GM18502 (cell line): Measurements from ENCODE around the gene SDC3.
"Not testable (repeated sequence)": the region's sequence is repeated elsewhere in the genome, so short reads cannot be mapped to it uniquely, and the experiment has no call there.

Source experiments
- ATAC-seq: cut with Tn5 transposase; IDR thresholded peaks from one replicate; pipeline ENCODE4 v1.9.1; 2021; ENCODE audit warnings: mild to moderate bottlenecking; ENCODE audit not compliant: unreplicated experiment, poor library complexity

SDC3 gene, protein sequence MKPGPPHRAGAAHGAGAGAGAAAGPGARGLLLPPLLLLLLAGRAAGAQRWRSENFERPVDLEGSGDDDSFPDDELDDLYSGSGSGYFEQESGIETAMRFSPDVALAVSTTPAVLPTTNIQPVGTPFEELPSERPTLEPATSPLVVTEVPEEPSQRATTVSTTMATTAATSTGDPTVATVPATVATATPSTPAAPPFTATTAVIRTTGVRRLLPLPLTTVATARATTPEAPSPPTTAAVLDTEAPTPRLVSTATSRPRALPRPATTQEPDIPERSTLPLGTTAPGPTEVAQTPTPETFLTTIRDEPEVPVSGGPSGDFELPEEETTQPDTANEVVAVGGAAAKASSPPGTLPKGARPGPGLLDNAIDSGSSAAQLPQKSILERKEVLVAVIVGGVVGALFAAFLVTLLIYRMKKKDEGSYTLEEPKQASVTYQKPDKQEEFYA

DNA sequence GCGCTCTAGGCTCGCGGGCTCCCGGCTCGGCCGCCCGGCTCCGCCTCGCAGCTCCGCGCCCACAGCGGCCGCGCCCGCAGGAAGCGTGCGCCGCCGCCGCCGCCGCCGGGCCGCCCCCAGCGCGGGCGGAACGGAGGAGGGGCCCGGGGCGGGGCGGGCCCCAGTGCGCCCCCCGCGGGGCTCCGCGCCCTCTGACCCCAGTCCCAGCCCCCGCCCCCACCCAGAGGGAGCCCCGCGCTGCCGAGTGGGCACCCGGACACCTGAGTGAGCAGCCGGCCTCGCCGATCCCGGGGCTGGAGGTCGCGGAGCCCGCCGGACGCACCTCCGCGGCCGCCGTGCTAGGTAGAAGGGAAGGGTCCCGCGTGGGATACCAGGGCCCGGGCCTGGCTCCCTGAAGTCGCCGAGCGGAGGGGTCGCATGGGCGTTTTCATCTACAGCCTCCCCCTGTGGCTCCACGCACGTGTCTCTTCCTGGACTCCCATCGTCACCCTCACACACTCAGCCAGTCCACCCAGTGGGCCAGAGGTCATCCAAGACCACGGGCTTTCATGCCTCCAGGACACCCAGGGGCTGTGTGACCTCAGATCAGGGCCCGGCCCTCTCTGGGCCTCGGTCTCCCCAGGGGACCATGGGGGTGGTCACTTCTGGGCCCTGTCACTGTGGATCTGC, at the start of gene SDC3:
SDC3 (minus strand) TSS at position 63 of the 669 bp plus-strand sequence. CDS start 172 bp downstream, outside the sequence.
- ATAC-seq, result no peak

DNA sequence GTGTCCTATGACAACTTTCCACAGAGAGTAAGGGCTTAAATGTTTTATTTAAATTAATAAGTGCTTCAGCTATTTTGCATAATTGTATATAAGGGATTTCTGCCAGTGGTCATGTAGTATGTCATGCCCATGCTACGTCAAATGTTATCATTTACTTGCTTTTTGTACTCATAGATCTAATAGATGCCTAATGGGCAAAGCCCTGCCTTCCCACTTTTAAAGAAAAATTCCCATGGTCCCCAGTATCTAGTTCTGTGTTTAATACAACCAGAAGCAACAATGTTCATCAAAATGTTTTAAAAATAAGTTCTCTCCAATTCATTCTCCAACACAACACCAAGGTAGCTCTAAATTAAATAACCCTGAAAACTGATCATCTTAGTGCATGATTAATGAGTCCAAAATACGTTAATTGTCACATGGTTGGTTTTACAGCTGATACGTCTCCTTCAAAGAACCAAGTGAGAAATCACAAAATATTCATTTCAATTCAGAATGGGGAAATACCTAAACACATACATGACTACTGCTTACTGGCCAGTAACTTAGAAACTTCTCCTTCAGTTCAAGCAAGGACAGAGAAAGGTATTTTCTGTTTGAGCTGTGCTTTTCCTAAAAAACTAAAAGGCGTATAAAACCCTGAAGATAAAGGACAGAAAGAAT, 49.1 kb upstream of the SDC3 start:
- ATAC-seq, result no peak

DNA sequence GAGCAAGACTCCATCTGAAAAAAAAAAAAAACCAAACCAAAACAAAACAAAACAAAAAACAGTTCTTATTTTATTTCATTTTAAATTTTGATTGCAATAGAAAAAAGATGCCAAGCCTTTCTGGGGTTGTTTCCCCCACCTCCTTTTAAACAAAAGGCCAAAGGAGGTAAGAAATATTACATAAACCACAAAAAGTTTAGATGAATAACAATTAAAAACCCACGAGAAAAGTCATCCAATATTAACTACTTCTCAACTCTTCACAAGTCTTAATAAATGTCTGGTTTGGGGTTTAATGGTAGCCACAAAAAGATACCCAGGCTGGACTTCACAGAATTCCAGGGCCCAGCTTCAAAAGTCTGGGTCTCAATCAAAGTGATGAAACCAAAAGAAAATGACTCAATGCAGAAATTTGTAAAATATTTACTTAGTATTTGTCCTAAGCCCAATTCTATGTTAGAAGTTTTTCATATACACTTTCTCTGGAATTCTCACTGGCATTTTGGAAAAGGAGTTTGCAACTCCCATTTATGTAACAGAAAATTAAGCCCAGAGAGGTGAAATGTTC, 47.0 kb upstream of the SDC3 start:
- no peak for ATAC-seq

DNA sequence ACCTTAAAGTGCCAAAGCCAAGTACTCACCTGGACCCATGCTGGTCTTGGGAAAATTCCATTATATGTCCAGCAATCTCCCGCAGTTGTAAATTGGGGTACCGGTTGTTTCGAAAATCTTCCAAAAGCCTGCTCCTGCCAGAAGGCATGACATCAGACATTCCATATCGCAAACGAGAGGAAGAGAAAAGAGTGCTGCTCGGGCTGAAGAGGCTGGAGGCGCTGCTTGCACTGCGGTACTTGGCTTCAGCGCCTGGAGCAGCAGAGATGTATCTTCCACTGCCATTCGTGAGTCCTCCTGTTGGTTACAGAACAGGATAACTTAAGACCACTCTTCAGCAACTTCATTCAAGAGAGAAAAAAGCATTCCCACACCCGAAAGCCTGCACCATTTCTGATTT, 45.1 kb upstream of the SDC3 start:
- no peak for ATAC-seq

DNA sequence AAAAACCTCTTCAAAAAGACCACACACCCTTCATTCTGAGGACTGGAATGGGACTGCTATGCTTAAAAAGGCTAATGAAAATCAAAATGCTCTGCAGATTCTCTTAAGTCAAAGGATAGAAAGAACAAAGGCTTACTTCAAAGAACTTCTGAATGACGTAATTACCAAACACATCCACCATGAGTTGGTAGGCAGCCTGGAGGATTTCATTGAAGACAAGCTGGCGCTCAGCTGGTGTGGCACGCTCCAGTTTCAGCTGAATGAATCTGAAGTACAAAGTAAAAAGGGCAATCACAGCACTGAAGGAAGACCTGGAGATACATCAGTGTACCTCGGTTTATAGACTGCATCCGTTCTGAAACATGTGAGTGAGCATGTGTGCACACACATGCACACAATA, 43.5 kb upstream of the SDC3 start:
- ATAC-seq, result no peak

DNA sequence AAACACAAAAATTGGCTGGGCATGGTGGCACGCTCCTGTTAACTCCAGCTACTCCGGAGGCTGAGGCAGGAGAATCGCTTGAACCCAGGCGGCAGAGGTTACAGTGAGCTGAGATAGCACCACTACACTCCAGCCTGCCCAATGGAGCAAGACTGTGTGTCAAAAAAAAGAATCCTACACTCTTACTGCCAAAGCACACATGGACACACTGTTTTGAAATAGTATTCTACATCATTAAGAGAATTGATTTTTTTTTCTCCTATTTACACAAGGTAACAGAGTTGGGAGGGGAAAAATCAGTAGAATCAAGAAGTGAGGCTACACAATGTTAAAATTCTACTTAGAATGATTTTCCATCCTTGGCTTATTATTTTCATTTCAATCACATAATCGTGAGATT, 42.1 kb upstream of the SDC3 start:
- no peak for ATAC-seq

DNA sequence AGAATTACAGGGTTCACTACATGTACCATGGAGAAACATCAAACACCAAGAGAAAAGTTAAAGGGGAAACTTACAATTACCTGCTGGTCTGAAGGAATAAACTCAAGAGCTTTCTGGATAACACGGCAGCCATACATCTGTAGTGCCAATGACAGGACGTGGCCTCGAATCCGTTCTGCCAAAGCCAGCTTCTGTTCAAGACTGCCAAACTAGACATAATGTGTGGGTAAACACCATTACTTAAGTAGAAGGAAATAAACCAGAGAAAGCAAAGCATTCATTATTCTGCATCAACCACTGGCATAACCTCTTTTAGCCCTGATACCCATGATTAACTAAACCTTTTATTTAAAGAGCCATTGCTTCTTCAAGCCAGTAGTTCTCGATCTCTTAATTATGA, 41.5 kb upstream of the SDC3 start:
- no peak for ATAC-seq

DNA sequence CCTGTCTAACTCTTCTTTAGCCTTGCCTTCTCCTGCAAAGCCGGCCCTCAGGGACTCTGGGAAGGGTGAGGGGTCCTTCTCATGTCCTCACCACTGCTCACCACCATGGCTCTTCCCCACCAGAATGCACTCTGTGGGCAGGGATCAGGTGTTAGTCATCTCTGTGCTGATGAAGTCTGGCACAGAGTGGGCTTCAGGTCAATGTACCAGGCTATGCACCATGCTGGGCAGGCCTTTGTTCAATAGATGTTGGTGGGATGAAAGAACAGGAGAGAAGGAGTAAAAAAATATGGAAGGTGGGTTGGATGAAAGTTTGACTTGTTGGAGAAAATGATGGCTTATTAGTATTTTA, 40.9 kb upstream of the SDC3 start:
- not testable (repeated sequence) for ATAC-seq

DNA sequence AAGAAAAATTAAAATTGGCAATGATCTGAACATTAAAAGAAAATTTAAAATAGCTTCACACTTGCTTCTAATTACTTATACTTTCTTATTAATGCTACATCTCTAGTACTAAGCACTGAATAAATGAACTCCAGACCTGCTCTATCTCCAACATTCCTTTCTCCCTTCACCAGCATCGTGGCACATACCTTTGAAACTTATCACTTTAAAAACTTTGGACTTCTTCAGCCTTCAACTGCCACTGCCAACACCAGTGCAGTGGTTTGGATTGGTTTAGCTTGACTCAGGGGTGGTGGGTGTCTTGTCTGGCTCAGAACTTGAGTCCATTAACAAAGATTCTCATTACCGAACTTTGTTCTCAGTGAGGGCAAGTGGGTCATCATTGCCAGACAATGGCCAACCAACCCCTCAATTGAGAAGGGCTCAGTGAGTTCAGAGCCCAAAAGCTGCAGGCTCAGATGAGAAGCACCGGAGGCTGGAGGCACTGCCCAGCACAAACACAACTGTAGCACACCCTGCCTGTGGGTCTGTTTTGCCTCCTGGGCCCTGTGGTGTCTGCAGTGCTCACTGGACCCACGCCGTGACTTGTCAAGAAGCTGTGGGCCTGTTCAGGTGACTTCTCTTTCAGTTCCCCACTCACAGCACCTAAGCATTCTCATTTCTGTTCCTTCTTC, 40.4 kb upstream of the SDC3 start:
- not testable (repeated sequence) for ATAC-seq

DNA sequence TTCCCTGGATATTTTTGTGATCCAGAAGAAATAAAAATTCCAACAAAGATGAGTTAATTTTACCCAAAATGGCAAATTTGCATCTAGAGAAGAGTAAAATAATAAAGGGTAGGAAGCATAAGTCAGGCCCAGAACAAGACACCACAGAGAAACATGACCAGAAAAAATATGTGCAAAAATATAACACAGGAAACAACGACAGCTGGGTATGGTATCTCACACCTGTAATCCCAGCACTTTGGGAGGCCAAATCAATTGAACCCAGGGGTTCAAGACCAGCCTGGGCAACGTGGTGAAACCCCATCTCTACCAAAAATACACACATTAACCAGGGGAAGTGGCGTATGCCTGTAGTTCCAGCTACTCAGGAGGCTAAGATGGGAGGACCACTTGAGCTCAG, 39.7 kb upstream of the SDC3 start:
- no peak for ATAC-seq

DNA sequence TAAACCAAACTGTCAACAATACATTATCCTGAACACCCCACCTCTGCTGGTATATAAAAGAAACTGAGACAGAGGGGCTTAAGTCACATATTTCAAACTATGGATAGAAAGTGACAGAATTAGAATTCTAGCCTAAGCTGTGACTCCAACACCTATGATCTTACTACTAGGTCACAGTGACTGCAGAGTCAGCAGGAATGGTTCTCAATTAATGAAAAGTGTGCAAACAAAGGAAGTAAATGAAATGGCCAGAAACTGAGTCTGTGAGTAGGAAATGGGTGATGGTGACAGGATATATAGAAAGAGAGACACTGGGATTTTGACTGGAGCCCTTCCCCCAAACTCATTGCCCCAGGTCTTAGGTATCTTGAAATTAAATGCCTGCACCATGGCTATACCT, 38.7 kb upstream of the SDC3 start:
- ATAC-seq, result no peak

DNA sequence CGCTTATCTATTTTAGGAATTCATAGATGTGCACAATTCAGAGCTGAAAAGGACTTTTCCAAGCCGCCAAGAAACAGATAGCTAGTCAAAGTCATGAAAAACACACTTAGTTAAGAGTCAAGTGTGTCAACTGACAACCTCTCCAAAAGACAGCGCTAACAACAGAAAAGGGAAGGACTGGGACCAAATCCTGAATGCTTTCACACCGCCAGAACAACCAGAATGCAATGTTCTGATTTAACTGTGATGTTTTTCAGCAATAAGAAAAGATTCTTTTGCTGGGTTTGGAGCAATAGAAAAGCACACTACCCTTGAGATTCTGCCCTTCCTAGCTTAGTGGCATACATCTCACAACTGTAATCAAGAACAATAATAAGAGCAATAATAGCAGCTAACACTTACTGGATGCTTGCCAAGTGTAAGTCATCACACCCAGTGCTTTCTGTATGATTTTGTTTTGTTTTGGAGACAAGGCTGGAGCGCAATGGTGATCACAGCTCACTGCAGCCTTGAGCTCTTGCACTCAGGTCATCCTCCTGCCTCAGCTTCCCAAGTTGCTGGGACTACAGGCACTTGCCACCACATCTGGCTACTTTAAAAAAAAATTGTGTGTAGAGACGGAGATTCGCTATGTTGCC, 33.9 kb upstream of the SDC3 start:
- no peak for ATAC-seq

DNA sequence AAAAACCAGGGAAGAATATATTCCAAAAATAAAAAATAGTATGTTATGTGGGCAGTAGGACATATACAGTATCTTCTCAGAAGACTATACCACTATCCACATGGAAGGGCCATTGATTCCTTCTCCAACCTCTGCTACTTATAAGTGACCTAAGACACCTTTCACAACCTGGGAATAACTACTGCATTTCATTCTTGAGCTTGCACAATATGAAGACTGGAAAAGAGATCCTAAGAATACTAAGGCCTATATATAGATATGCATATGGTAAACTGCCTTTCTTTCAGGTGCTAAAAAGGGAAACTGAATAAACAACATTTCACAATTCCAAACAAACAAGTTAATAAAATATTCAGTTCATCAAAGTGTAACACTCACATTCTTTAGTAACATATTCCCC, 32.0 kb upstream of the SDC3 start:
- ATAC-seq, result no peak

DNA sequence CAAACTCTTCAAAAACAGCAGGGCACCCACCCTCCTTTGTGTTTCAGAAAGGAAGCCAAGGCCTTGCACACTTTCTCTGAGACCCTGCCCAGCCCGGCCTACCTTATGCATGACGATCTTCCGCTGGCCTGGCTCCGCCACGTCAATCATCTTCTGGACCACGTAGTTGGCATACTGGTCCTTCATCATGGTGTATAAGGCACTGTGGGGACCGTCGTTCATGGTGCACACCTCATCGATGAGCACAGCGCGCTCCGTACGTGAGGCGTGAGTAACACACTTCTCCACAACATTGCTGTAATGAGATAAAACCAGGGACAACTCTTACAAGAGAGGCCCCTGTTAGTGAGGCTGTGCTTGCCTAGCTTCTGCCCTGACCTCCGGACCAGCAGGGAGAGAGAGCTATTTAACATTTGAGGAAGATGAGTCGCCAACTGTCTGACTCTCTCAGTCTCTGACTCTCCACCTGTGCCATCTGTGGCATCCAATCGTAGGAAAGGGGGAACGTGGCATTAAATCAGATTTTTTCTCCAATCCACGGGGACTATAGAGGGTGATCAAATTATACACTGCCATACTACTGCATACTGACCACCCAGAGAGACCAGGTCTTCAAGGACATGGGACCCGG, 28.1 kb upstream of the SDC3 start:
- no peak for ATAC-seq

DNA sequence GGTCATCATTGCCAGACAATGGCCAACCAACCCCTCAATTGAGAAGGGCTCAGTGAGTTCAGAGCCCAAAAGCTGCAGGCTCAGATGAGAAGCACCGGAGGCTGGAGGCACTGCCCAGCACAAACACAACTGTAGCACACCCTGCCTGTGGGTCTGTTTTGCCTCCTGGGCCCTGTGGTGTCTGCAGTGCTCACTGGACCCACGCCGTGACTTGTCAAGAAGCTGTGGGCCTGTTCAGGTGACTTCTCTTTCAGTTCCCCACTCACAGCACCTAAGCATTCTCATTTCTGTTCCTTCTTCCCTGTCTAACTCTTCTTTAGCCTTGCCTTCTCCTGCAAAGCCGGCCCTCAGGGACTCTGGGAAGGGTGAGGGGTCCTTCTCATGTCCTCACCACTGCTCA, 27.2 kb upstream of the SDC3 start:
- not testable (repeated sequence) for ATAC-seq

DNA sequence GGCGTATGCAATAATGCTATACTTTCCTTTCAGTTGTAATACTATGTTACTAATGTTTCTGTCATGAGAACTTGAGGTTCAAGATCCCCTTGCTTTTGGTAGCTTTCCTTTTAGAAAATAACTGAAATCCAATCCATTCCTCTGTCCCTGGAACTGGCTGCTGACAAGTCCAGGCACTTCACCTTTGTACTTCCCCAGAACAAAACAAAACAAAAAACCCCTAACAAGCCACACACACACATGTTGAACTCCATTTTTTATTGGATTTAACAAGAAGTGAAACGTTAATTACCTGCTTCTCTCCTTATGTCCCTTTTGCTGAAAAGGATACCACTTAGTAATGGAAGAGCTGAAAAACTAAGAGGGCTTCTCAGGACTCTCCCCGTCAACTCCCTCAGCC, 26.1 kb upstream of the SDC3 start:
- no peak for ATAC-seq

DNA sequence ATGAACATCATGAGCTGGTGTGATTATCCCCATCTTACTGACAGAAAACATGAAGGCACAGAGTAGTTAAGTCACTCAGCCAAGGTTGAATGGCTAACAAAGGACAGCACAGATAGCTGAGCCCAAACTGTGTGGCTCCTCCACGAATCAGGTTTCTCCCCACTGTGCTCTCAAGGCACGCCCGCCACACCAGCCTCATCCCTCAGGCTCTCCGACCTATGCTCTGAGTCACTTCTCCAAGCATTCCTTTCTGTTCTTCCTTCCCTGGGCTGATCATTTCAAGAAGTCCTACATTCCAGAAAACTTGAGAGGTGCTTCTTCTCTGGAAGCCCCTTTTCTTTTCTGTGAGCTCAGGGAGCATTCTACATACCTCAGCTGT, 25.3 kb upstream of the SDC3 start:
- ATAC-seq, result no peak

DNA sequence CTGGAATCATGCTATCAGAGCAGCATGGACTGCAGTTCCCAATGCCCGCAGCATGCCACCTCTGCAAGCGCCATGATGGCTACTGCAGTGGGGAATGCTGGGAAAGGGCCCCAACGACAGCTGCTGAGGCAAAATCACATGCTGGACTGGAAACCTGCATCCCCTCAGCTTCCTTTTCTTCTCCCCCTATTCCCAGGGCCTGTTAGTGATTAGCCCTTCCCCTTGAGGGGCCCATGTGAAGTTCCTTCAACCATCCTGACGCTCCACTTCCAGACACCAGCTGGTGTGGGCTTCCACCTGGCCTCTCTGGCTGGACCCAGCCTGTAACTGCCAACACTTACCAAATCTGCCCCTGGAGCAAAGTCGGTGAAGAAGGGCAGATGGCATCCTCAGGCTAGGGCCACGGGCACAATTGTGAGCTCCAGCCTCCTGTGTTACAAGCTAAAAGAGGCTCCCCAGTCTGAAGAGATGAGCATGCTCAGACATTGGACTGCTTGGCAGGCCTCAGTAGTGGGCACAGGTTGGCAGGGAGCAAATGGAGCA, 22.1 kb upstream of the SDC3 start:
- no peak for ATAC-seq

DNA sequence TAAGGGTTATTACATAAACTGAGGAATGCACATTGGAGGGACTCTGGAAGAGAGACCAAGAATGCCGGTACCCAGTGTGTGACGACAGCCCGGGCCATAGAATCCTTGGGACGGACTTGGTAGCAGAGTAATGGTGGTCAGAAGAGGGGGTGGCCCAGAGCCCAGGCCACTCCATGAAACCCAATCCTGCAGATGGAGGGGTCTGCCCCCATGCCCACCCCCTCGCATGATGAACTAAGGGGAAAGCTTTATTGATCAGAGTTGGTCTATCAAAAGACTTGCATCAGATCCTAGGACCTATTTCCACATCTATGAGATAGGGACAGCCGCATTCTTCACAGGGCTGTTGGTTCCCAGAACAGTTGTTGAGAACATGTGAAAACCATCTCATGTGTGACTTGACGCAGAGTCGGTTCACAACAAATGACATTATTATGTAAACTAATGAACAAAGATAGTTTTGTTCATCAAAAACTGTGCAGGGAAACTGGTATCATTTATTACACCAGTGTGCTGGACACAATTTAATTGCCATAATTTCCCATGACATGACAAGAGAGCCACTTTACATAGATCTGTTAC, 21.5 kb upstream of the SDC3 start:
- no peak for ATAC-seq
